UCSD-AML1 (cell line): ENCODE measurements around the gene AQP9.
"Not testable (repeated sequence)": the region's sequence is repeated elsewhere in the genome, so short reads cannot be mapped to it uniquely, and the experiment has no call there.

Experiments used
- DNase-seq: peaks from one replicate; lab custom pipeline; 2025; ENCODE audit not compliant: unreplicated experiment; lab: John Stamatoyannopoulos, UW

Gene AQP9

GRCh38 chr15:58179206-58179605 is 41.0 kb downstream of the AQP9 start:
- DNase-seq = no peak

DNA sequence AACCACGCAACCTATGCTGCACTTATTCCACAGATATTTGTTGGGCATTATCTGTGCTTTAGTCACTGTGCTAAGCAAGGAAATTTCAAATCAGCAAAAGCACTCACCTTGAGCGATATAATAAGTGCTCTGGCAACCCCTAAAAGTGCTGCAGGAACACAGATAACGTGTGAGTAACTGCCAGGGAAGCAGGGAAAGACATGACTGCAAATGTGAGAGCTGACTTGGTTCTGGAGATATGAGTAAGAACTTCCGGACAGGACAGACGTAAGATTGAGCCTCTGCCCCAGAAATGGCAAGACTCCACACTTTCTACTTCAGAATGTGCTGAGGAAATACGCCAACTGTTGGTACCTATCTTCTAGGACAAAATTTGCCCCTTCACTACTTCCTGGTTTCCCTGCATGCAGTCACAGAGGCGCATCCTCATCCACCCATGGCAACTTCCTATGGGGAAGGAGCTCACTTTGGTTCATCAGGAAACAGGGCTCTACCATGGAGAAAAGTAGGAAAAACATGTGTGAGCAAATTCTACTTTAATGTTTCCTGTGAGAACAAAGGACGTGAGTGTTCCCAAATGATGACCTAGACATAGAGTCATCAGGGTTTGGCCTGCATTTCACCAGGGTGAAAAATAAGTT is 41.7 kb downstream of the AQP9 start:
- no peak for DNase-seq

- DNase-seq = peak; percentile 46
Measured at GRCh38 chr15:58182460-58183163, 44.4 kb downstream of the AQP9 start.

DNA sequence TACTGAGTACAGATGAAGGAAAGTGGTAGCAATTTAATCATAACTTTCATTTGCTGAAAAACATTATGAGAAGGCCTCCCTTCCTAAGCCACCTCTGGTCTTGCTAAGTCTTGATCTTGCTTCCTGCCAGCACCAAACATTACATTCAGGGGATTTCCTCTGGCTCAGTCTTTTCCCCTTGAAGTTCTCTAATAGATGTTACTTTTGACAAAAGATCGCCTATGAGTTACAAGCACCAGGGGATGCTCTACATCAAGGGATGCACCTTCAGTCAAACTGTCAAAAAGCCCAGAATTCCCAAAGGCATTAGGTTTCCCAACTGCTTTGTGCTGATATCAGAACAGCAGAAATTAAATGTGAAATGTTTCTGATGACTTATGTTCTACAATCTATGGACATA is 47.3 kb downstream of the AQP9 start:
- DNase-seq = no peak

DNA sequence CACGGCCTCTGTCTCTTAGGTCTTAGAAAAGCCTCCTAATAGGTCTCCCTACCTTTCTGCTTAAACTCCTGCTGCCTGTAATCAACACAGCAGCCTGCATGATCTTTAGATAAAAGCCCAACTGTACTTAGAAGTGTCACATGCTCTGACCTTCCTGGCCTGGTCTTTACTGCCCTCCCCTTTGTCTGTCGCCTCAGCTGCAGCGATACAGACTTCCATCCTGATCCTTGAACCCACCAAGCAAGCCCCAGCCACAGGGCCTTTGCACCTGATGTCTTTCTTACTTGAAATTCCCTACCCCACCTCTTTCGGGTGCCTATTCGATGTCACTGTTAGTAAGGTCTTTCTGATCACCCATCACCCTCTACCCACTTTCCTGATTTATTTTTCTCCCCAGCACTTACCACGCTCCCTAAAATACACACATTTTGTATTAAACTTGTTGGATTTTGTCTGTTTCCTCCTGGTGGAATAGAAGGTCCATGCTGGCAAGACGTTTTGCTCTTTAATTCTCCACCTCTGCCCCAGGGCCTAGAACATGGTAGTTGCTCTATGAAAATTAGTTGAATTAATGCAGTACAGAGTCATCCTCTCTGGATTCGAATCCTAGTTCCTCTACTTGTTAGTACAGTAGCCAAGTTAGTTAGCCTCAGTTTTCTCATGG is 51.1 kb downstream of the AQP9 start:
- DNase-seq = no peak

- DNase-seq = no peak
Measured at GRCh38 chr15:58190419-58190818, 52.2 kb downstream of the AQP9 start.

DNA sequence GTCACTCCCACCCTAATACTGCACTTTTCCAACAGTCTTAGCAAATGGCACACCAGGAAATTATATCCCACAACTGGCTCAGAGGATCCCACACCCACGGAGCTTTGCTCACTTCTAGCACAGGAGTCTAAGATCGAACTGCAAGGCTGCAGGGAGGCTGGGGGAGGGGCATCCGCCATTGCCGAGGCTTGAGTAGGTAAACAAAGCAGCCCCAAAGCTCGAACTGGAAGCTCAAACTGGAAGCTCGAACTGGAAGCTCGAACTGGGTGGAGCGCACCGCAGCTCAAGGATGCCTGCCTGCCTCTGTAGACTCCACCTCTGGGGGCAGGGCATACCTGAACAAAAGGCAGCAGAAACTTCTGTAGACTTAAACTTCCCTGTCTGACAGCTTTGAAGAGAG is 55.5 kb downstream of the AQP9 start:
- not testable (repeated sequence) for DNase-seq

- no peak for DNase-seq
Measured at GRCh38 chr15:58200739-58201138, 62.6 kb downstream of the AQP9 start.

GRCh38 chr15:58201516-58201915 is 63.3 kb downstream of the AQP9 start:
- DNase-seq = no peak

- no peak for DNase-seq
Measured at GRCh38 chr15:58203537-58203936, 65.4 kb downstream of the AQP9 start.

- no peak for DNase-seq
Measured at GRCh38 chr15:58206151-58206550, 68.0 kb downstream of the AQP9 start.

GRCh38 chr15:58208217-58208616 is 70.0 kb downstream of the AQP9 start:
- DNase-seq = not testable (repeated sequence)

- not testable (repeated sequence) for DNase-seq
Measured at GRCh38 chr15:58209007-58209481, 70.9 kb downstream of the AQP9 start.

DNA sequence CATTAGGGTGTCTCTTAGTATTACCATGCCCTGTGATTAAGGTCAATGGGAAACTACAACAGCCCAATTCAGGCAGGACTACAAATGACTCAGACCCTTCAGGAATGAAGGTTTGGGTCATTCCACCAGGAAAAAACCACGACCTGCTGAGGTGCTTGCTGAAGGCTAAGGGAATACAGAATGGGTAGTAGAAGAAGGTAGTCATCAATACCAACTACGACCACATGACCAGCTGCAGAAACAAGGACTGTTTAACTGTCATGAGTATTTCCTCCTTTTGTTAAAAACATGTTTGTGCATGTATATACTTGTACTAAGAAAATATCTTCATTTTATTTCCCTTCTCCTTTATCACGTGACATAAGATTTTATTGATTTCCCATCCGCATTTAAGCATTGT is 71.8 kb downstream of the AQP9 start:
- not testable (repeated sequence) for DNase-seq

DNA sequence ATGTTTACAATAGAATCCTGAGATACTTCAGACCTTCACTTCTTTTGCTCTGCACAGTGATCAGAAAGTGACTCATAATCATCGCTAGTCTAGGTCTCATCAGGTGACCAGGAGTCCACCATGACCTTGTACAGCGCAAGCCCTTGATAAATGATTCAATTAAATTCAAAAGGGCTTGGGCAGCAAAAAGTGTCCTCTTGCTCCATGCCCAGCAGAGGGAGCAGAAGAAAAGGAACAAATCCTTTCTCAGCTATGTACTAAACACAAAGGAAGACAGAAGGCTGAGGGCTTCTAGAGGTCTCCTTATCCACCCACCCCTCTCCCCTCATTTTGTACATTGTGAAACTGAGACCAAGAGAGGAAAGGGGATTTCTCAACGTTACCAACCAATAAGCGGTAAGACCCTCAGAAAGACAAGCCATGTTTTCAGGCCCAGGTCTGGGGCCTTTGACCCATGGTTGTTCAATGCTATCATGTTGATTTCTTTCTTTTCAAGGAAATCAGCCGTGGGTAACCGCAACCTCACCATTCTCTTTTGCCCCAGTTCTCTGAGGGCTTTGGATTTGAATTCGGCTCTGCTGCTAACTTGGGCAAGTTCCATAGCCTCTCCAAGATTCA is 74.8 kb downstream of the AQP9 start:
- no peak for DNase-seq

GRCh38 chr15:58213587-58214338 is 75.6 kb downstream of the AQP9 start:
- no peak for DNase-seq

DNA sequence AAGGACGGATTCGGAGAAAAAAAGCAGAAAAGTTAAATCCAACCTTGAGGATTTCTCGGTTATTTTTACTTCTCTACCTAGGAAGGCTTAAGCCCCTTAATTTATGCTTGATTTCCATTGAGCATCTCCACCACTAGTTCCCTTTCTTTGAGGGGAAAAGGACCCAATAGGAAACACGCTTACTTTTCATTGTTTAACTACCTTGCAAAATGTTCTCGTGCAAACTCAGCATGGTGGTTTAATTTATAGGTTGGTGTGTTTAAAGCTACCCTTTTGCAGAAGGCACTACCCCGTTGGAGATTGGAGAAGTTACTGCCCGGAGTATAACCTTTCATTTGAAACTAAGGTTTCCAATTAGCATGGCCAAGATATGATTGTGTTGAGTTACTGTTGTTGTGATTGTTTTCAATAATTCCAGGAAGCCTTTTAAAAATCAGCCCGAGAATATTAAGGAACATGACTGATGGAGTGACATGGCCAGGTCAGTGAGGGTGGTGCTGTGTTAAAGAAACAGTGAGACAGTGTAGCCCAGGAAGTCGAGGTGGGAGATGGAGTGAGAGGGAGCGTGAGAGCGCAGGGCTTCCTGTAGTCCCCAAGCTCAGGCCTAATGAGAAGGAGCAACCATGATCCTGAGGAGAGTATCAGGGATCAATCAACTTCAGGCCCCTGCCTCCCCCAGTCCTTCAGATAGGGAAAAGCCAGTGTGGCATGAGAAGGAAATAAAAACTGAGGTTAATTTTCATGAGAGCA is 76.6 kb downstream of the AQP9 start:
- no peak for DNase-seq

- no peak for DNase-seq
Measured at GRCh38 chr15:58217460-58217859, 79.3 kb downstream of the AQP9 start.

- DNase-seq = peak; percentile 46
Measured at GRCh38 chr15:58221591-58222241, 83.5 kb downstream of the AQP9 start.

GRCh38 chr15:58222679-58223078 is 84.5 kb downstream of the AQP9 start:
- DNase-seq = no peak
